Stimulated activated naive CD4-positive, alpha-beta T cell treated with Interleukin-2 at 50 U/mL for 16 hours (primary cell): Measurements from ENCODE around the gene BOLA3.
"Not testable (repeated sequence)": the region's sequence is repeated elsewhere in the genome, so short reads cannot be mapped to it uniquely, and the experiment has no call there.

Source experiments
- DNase-seq: peaks from one replicate; lab custom pipeline; 2025; lab: John Stamatoyannopoulos, UW

The BOLA3 gene

DNA sequence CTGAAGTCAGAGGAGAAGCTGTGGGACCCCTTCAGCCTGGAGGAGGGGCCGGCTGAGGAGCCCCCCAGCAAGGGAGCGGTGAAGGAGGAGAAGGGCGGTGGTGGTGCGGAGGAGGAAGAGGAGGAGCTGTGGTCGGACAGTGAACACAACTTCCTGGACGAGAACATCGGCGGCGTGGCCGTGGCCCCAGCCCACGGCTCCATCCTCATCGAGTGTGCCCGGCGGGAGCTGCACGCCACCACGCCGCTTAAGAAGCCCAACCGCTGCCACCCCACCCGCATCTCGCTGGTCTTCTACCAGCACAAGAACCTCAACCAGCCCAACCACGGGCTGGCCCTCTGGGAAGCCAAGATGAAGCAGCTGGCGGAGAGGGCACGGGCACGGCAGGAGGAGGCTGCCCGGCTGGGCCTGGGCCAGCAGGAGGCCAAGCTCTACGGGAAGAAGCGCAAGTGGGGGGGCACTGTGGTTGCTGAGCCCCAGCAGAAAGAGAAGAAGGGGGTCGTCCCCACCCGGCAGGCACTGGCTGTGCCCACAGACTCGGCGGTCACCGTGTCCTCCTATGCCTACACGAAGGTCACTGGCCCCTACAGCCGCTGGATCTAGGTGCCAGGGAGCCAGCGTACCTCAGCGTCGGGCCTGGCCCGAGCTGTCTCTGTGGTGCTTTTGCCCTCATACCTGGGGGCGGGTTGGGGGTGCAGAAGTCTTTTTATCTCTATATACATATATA is 46.0 kb downstream of the BOLA3 start:
- DNase-seq = no peak

DNA sequence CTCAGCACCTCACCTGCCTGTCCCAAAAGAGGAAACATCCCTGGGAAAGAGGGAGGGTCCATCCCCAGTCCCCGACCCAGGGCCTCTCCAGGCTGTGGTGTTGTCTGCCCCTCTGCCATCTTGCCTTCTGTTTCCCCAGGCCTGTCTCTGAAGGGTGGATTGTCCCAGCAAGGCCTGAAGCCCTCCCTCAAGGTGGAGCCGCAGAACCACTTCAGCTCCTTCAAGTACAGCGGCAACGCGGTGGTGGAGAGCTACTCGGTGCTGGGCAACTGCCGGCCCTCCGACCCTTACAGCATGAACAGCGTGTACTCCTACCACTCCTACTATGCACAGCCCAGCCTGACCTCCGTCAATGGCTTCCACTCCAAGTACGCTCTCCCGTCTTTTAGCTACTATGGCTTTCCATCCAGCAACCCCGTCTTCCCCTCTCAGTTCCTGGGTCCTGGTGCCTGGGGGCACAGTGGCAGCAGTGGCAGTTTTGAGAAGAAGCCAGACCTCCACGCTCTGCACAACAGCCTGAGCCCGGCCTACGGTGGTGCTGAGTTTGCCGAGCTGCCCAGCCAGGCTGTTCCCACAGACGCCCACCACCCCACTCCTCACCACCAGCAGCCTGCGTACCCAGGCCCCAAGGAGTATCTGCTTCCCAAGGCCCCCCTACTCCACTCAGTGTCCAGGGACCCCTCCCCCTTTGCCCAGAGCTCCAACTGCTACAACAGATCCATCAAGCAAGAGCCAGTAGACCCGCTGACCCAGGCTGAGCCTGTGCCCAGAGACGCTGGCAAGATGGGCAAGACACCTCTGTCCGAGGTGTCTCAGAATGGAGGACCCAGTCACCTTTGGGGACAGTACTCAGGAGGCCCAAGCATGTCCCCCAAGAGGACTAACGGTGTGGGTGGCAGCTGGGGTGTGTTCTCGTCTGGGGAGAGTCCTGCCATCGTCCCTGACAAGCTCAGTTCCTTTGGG is 47.2 kb downstream of the BOLA3 start:
- DNase-seq = no peak

DNA sequence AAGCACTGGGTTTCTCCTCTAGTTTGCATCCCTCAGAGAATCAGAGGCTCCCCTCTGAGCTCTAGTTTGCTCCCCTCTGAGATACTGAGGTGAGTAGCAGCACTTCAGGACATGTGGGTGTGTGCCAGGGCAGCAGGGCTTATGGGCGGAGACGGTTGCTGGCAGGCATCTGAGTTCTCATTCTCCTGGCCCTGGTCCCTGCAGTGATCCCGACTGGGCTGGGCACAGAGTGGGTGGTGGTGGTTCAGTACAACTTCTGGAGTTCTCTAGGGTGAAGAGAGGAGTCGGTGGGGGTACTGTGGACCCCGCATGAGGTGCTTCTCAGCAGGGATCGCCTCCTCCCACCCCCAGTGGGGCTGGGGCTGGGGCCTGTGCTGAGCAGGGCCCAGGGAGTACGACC is 47.9 kb downstream of the BOLA3 start:
- DNase-seq = no peak

DNA sequence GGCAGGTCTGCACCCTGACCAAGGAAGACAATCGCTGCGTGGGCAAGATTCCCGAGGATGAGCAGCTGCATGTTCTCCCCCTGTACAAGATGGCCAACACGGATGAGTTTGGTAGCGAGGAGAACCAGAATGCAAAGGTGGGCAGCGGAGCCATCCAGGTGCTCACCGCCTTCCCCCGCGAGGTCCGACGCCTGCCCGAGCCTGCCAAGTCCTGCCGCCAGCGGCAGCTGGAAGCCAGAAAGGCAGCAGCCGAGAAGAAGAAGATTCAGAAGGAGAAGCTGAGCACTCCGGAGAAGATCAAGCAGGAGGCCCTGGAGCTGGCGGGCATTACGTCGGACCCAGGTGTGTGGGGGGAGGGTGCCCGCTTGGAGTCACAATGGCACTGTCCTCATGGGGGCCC is 48.4 kb downstream of the BOLA3 start:
- DNase-seq = no peak

DNA sequence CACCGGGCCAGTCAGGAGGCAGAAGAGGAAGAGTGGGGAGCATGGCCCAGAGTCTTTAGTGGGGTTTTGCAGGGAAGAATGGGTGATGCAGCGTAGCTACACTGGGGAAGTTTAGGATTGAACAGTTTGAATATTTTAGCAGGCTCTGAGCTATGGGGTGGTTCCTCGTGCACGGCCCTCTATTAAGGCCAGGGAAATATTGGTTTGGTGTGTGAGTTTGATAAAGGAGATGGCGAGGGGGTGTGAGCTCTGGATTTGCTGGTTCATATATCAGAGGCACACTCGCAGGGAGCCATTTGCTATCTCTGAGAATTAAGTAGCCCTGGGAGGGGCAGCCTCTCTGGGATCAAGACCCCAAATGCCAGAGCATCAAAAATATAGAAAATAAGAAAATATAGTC is 50.1 kb downstream of the BOLA3 start:
- DNase-seq = no peak

DNA sequence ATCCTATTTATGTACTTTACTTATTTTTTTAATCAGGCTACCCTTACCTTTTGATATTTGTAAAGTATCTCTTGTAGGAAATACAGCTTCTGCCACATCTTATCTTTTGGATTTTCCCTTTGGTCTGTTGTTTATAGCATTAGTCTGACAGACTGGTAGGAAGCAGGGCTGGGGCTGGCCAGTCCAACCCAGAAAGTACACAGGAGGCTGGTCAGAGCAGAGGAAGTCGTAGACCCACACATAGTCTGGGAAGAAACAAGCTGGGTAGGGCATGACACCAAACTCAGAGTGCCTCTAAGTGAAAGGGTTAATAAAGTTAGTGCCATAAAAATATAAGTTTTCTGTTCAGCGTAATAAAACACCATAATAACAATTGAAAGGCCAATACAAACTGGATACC is 51.7 kb downstream of the BOLA3 start:
- no peak for DNase-seq

DNA sequence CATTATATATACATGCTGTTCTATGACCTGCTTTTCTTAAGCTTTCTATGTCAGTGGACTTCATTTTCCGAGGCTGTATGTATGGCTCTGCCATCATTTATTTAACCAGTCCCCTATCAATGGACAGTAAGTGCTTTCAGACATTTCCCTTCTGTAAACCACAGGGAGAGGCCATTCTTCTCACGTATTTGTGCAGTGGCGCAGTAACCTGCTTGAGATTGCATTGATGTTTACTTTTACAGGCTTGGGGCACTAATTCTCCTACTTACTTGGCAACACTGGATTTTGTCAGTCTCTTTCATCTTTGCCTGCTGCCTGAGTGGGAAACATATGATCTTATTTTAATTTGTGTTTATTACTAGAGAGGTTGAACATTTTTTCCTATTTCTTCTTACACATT is 52.1 kb downstream of the BOLA3 start:
- DNase-seq = no peak

DNA sequence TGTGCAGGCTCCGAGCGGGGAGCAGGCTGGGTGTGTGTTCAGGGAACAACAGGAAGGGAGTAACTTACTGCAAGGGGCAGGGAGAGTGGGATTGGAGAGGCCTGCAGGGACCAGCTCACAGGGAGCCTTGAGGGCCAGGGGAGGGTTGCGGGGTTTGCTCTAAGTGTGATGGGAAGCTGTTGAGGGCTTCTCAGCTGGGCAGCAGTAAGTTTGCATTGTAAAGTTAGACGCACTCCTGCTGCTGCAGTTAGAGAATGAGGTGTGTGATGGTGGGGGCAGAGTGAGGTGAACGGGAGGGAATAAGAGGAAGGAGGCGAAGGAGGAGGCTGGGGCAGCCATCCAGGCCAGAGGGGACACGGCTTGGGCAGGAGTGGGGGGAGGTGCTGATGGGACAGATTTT is 53.4 kb downstream of the BOLA3 start:
- no peak for DNase-seq

DNA sequence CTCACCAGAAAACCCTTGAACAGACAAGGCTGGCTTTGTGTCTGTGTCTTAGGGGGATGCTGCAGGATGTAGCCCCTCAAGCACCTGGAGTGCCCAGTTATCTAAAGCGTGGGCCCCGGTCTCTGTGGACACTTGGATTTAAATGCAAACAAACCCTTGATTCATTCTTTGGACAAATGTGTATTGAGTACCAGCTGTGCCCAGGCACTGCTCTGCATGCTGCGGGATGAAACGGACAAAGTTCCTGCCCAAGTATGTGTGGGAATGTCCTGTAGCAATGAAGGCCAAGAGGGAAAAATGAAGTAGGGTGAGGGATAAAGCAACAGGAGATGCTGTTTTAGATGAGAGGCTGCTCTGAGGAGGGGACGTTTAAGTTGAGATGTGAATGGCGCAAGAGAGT is 53.9 kb downstream of the BOLA3 start:
- no peak for DNase-seq

DNA sequence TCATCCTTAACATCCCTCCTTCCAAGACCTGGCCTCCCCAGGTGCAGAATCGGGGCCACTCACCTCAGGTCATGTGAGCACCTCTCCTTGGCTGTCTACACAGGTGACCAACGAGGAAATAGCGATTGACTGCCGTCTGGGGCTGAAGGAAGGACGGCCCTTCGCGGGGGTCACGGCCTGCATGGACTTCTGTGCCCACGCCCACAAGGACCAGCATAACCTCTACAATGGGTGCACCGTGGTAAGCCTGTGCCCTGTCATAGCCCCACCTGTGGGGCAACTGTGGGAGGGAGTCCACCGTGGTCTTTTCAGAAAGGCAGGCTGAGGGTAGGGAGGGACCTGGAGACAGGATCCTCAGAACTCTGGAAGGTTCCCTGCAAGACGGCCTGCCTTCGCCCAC is 54.3 kb downstream of the BOLA3 start:
- DNase-seq = no peak

DNA sequence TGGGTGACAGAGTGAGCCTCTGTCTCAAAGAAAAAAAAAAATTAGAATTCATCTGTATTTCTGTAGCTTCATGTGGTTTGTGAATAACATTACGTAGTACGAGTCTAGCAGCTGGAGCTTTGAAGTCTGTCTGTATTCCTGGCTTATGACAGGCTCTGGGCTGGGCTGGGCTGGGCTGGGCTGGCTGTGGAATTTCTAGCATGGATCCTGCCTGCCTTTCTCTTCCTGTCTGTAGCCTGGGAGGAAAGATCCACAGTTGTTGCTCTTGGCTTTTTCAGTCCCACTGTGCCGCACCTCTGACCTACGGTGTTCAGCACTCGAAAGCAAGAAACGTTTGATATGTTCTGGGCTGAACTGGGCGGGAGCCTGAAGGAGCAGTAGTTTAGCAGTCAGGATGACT is 55.4 kb downstream of the BOLA3 start:
- no peak for DNase-seq

DNA sequence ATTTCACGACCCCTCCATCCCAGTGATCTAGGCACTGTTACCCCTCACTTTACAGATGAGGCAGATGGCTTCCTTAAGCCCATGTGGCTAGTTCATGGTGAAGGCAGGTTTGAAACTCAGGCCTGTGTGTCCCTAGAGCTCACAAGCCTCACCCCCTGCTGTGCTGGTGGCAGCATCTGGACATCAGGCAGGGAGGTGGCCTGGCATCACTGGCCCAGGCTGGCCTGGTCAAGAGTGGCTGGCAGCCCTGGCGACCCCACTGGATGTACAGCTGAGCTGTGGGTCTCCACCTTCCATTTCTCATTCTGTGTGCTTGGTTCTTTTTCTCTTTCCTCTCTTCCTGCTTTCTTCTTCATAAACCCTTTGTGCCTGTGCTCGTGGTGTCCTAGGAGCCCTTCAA is 56.3 kb downstream of the BOLA3 start:
- no peak for DNase-seq

DNA sequence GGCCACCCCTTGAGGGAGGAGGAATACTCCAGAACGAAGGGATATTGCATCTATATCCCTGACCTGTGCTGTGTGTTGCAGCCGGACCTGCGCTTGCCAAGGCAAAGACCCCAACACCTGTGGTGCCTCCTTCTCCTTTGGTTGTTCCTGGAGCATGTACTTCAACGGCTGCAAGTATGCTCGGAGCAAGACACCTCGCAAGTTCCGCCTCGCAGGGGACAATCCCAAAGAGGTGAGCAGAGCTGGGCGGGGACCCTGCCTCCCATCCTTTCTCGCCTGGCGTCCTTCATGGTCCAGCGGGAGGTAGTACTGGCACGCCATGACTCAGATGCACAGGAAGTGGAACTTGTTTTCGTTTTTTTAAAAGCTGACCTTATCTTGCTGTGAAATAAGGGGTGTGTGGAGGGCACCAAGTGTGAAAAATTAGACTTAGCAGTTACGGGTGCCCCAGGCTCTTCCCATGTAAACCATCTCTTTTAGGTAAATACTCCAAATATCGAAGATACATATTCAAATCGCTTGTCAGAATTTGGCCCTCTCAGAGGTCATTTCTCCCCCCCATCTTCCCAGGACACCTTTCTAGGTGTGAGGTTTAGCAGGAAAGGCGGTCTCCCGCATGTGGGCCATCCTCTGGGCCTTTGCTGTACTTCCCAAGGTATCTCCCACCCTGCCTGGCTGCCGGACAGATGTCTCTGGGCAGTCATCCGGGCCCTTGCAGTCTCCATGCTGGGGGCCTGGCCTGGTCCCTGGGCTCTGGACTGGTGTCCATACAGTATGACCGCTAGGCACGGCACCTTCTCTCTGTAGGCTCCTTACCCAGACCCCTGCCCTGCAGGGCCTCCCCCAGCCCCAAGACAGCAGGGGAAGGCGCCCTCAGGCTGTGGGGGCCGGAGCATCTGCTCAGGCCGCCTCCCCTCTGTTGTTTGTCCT is 57.6 kb downstream of the BOLA3 start:
- DNase-seq = no peak

DNA sequence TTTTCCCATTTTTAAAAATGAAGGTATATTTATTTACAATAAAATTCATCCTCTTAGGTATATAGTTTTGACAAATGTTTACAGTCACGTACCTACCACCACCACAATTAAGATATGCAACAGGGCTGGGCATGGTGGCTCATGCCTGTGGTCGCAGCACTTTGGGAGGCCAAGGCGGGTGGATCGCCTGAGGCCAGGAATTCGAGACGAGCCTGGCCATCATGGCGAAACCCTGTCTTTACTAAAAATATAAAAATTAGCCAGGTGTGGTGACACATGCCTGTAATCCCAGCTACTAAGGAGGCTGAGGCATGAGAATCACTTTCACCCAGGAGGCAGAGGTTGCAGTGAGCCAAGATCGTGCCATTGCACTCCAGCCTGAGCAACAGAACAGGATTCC is 59.0 kb downstream of the BOLA3 start:
- DNase-seq = not testable (repeated sequence)

DNA sequence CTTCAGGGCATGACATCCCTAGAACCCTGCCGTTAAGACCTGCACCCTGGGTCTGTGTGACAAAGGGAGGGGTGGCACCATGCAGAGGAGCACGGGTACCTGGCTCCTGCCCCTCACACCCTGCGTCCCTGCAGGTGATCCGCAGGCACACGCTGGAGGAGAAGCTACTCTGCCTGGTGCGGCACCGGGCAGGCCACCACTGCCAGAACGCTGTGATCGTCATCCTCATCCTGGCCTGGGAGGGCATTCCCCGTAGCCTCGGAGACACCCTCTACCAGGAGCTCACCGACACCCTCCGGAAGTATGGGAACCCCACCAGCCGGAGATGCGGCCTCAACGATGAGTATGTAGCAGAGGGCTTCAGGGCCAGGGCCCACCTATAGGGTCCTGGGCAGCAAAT is 60.0 kb downstream of the BOLA3 start:
- DNase-seq = no peak

DNA sequence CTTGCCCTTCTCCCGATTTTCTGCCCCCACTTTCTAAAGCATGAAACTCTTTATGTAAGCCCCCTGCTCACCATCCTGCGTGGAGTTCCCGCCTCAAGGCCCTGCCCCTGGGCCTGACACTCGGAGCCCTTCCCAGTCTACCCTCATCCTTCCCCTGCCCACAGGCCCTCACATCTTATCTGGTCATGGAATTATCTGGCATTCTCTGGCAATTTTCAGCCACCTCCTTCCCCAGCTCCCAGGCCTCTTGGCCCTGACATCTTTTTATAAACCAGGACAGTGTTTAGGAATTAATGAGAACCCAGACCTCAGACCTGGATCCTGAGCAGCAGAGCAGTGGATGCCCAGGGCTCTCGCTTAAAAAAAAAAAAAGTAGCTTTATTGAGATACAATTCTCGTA is 61.7 kb downstream of the BOLA3 start:
- no peak for DNase-seq
